Gastrocnemius medialis (tissue), 4 donors: Measurements from ENCODE around the gene CENPB.

Source experiments
- POLR2A ChIP-seq, 2 donors: fragments of 450-650 bp; IDR thresholded peaks; one replicate each; pipeline ENCODE4 v1.6.1; 2017; ENCODE audit warnings: antibody characterized with exemption in 2 of 2, mild to moderate bottlenecking in 2 of 2, moderate library complexity in 2 of 2
- TF ChIP-seq, protein P1 (sequence below), 5 experiments: fragments of 450-650 bp in 3 of 5; fragments of 200-600 bp in 2 of 5; sonication (generic) in 2 of 5; IDR thresholded peaks in 4 of 5; conservative IDR thresholded peaks in 1 of 5; 1 replicate in 4 of 5; 2 replicates in 1 of 5; pipeline ENCODE4 v1.5.1; 2016 to 2019; ENCODE audit warnings: antibody characterized with exemption in 5 of 5, mild to moderate bottlenecking in 3 of 5, moderate library complexity in 3 of 5

DNA sequence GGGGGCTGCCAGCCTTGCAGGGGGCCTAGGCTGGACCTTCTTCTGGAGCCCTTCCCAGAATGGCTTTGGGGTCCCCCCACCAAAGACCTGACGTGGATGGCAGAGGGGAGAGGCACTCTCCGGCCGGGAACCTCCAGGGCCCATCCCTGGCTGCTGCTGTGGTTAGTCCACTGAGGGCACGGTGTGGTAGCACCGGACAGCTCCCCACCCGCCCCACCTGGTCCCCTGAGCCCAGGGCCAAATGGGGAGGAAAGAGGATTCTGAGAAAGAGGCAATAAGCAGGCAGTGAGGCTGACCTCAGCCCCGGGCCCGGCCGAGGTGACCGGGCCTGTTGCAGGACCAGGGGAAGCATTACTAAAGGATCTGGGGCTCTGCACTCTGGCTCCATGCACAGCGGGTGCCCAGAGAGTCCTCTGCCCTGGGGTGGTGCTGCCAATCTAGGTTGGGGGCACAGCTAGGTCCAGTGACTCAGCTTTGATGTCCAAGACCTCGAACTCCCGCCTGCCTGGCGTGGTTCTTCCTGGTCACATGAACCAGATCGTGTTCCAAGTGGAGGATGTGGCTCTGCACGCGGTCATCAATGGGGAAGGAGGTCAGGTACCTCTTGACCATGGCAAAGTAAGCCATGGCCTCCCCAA is 2.2 kb downstream of the CENPB start:
- no peak for TF ChIP-seq POLR2A (IDR thresholded peaks at IDR 0.05)
- TF ChIP-seq, protein P1, sequence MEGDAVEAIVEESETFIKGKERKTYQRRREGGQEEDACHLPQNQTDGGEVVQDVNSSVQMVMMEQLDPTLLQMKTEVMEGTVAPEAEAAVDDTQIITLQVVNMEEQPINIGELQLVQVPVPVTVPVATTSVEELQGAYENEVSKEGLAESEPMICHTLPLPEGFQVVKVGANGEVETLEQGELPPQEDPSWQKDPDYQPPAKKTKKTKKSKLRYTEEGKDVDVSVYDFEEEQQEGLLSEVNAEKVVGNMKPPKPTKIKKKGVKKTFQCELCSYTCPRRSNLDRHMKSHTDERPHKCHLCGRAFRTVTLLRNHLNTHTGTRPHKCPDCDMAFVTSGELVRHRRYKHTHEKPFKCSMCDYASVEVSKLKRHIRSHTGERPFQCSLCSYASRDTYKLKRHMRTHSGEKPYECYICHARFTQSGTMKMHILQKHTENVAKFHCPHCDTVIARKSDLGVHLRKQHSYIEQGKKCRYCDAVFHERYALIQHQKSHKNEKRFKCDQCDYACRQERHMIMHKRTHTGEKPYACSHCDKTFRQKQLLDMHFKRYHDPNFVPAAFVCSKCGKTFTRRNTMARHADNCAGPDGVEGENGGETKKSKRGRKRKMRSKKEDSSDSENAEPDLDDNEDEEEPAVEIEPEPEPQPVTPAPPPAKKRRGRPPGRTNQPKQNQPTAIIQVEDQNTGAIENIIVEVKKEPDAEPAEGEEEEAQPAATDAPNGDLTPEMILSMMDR (IDR thresholded peaks at IDR 0.05 in 4 of 5, conservative IDR thresholded peaks at IDR 0.05 in 1 of 5) = no peak
